ENCODE results near the gene EXOC6.
A peak's percentile ranks its signal among the peaks of the same experiment; 100 is the strongest.

Gene EXOC6

DNA sequence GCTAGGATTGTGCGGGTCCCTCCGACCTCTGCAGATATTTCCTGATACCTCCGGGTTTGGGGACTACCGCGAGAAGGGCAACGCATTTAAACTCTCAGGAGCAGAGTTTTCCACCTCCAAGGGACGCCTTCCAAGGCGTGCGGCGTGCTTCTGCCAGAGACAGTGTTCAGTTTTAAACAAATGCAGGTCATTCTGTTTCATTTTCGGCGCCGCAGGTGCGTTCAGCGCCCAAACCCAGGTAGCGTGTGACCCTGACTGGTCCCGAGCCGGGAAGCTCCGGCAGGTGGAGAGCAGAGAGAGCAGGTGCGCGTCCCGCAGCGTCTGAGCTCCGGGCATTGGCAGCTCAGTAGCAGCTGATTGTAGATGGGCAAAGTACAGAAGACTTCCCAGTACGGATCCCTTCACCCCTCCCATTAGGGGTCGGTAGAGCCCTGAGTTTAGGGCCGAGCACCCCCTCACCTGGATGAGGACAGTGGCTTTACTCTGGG, 223.9 kb downstream of the EXOC6 start:
- Histone ChIP-seq H3K27me3 (ENCODE audit: insufficient read depth, poor library complexity, severe bottlenecking) (peaks cover 87% of the 10 kb centered on the region), H3K27ac (replicated peaks) (no peak overlapping the region), H3K4me3 (replicated peaks; ENCODE audit: insufficient read depth, low read length) (no peak overlapping the region)
- no peak for TF ChIP-seq SPI1 (IDR thresholded peaks at IDR 0.05; ENCODE audit: borderline replicate concordance, low read depth)
- no peak for TF ChIP-seq GABPA (IDR thresholded peaks at IDR 0.05; ENCODE audit: low read depth)
- TF ChIP-seq CTCF (IDR thresholded peaks at IDR 0.05; ENCODE audit: insufficient read depth, low read length): no peak
- TF ChIP-seq, protein P1, sequence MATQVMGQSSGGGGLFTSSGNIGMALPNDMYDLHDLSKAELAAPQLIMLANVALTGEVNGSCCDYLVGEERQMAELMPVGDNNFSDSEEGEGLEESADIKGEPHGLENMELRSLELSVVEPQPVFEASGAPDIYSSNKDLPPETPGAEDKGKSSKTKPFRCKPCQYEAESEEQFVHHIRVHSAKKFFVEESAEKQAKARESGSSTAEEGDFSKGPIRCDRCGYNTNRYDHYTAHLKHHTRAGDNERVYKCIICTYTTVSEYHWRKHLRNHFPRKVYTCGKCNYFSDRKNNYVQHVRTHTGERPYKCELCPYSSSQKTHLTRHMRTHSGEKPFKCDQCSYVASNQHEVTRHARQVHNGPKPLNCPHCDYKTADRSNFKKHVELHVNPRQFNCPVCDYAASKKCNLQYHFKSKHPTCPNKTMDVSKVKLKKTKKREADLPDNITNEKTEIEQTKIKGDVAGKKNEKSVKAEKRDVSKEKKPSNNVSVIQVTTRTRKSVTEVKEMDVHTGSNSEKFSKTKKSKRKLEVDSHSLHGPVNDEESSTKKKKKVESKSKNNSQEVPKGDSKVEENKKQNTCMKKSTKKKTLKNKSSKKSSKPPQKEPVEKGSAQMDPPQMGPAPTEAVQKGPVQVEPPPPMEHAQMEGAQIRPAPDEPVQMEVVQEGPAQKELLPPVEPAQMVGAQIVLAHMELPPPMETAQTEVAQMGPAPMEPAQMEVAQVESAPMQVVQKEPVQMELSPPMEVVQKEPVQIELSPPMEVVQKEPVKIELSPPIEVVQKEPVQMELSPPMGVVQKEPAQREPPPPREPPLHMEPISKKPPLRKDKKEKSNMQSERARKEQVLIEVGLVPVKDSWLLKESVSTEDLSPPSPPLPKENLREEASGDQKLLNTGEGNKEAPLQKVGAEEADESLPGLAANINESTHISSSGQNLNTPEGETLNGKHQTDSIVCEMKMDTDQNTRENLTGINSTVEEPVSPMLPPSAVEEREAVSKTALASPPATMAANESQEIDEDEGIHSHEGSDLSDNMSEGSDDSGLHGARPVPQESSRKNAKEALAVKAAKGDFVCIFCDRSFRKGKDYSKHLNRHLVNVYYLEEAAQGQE (IDR thresholded peaks at IDR 0.05; ENCODE audit: insufficient replicate concordance, low read depth): no peak
- DNase-seq (ENCODE audit: low read depth in 1 of 2, low spot score in 1 of 2): no peak

- peak overlapping the region; percentile 27 for H3K4me3 ChIP-seq (replicated peaks; ENCODE audit: insufficient read depth, low read length)
- peaks cover 85% of the 10 kb centered on the region for H3K27me3 ChIP-seq (ENCODE audit: insufficient read depth, poor library complexity, severe bottlenecking)
- no peak for DNase-seq (ENCODE audit: low read depth in 1 of 2, low spot score in 1 of 2)
- TF ChIP-seq GABPA (IDR thresholded peaks at IDR 0.05; ENCODE audit: low read depth): no peak
- TF ChIP-seq, protein P1 (IDR thresholded peaks at IDR 0.05; ENCODE audit: insufficient replicate concordance, low read depth): no peak
- TF ChIP-seq CTCF (IDR thresholded peaks at IDR 0.05; ENCODE audit: insufficient read depth, low read length): no peak
- TF ChIP-seq POLR2AphosphoS5 (IDR thresholded peaks at IDR 0.05; ENCODE audit: low read depth): no peak
- no peak for TF ChIP-seq SPI1 (IDR thresholded peaks at IDR 0.05; ENCODE audit: borderline replicate concordance, low read depth)
- no peak overlapping the region for H3K27ac ChIP-seq (replicated peaks)
Measured at GRCh38 chr10:93072713-93073538, 224.6 kb downstream of the EXOC6 start.

GRCh38 chr10:93073539-93074146, 225.3 kb downstream of the EXOC6 start, which contains the start of gene CYP26A1:
TSS of gene CYP26A1 (plus strand) at chr10:93073893. CDS start at chr10:93073935, 42 bp downstream.
- Histone ChIP-seq H3K27me3 (ENCODE audit: insufficient read depth, poor library complexity, severe bottlenecking) (peaks cover 83% of the 10 kb centered on the region), H3K27ac (replicated peaks) (no peak within 1 kb of the TSS), H3K4me3 (replicated peaks; ENCODE audit: insufficient read depth, low read length) (peak within 1 kb of the TSS; percentile 27)
- TF ChIP-seq SPI1 (IDR thresholded peaks at IDR 0.05; ENCODE audit: borderline replicate concordance, low read depth): no peak
- TF ChIP-seq, protein P1 (IDR thresholded peaks at IDR 0.05; ENCODE audit: insufficient replicate concordance, low read depth): no peak
- TF ChIP-seq CTCF (IDR thresholded peaks at IDR 0.05; ENCODE audit: insufficient read depth, low read length): no peak
- no peak for TF ChIP-seq POLR2AphosphoS5 (IDR thresholded peaks at IDR 0.05; ENCODE audit: low read depth)
- no peak for TF ChIP-seq GABPA (IDR thresholded peaks at IDR 0.05; ENCODE audit: low read depth)
- no peak for DNase-seq (ENCODE audit: low read depth in 1 of 2, low spot score in 1 of 2)

Measured in HL-60 (cell line).